H9 (cell line): ENCODE results near the gene SLC25A25. TPM values are rescaled to one million over a fixed set of nuclear protein-coding genes. Genes with fewer than 3 reads are reported as not detected.

Source experiments
- DNase-seq: peaks from one replicate; pipeline ENCODE4 v3.0.0-alpha.2; 2017
- H2AFZ ChIP-seq: one replicate; pipeline ENCODE4 v1.6.1; 2013; ENCODE audit warnings: mild to moderate bottlenecking, low read length, control low read depth, moderate library complexity
- H2AK5ac ChIP-seq: 2 replicates; pipeline ENCODE4 v1.6.1; 2013; ENCODE audit warnings: low read length, control low read depth, mixed read lengths; ENCODE audit not compliant: insufficient read length
- H2BK120ac ChIP-seq: one replicate; pipeline ENCODE4 v1.6.1; 2013; ENCODE audit warnings: low read depth, mild to moderate bottlenecking, low read length, control low read depth, inconsistent platforms; ENCODE audit not compliant: poor library complexity, severe bottlenecking
- H2BK12ac ChIP-seq: 2 replicates; pipeline ENCODE4 v1.6.1; 2013; ENCODE audit warnings: low read length, control low read depth, mixed read lengths, low read depth; ENCODE audit not compliant: insufficient read length
- H2BK15ac ChIP-seq: 2 replicates; pipeline ENCODE4 v1.6.1; 2013; ENCODE audit warnings: low read depth, low read length, control low read depth
- H2BK20ac ChIP-seq: one replicate; pipeline ENCODE4 v1.6.1; 2013; ENCODE audit warnings: low read depth, mild to moderate bottlenecking, low read length, control low read depth, inconsistent platforms; ENCODE audit not compliant: poor library complexity, severe bottlenecking
- H2BK5ac ChIP-seq: 2 replicates; pipeline ENCODE4 v1.6.1; 2013; ENCODE audit warnings: low read length, control low read depth, mixed read lengths; ENCODE audit not compliant: insufficient read length
- H3K14ac ChIP-seq: 2 replicates; pipeline ENCODE4 v1.6.1; 2013; ENCODE audit warnings: low read length, control low read depth; ENCODE audit not compliant: insufficient read depth
- H3K18ac ChIP-seq: 2 replicates; pipeline ENCODE4 v1.6.1; 2013; ENCODE audit warnings: low read depth, mild to moderate bottlenecking, mixed read lengths, low read length, control low read depth; ENCODE audit not compliant: insufficient read length
- H3K23ac ChIP-seq: 2 replicates; pipeline ENCODE4 v1.6.1; 2013; ENCODE audit warnings: low read length, control low read depth, mixed read lengths, low read depth; ENCODE audit not compliant: insufficient read length
- H3K23me2 ChIP-seq: 2 replicates; pipeline ENCODE4 v1.6.1; 2013; ENCODE audit warnings: low read depth, mild to moderate bottlenecking, mixed read lengths, low read length, control low read depth; ENCODE audit not compliant: insufficient read length, poor library complexity, severe bottlenecking
- H3K27ac ChIP-seq: 2 replicates; pipeline ENCODE4 v1.5.1; 2013; ENCODE audit warnings: low read length, control low read depth, mixed read lengths, low read depth; ENCODE audit not compliant: insufficient read length
- H3K27me3 ChIP-seq: 2 replicates; pipeline ENCODE4 v1.6.1; 2013; ENCODE audit warnings: low read length, control low read depth, inconsistent platforms; ENCODE audit not compliant: insufficient read depth
- H3K4ac ChIP-seq: 2 replicates; pipeline ENCODE4 v1.6.1; 2013; ENCODE audit warnings: low read depth, mild to moderate bottlenecking, control low read depth, inconsistent platforms, low read length, moderate library complexity
- H3K4me1 ChIP-seq: 2 replicates; pipeline ENCODE4 v1.6.1; 2013; ENCODE audit warnings: low read length, control low read depth, inconsistent platforms; ENCODE audit not compliant: insufficient read depth
- H3K4me2 ChIP-seq: 2 replicates; pipeline ENCODE4 v1.6.1; 2013; ENCODE audit warnings: low read length, control low read depth, mixed read lengths; ENCODE audit not compliant: insufficient read length, insufficient read depth
- H3K56ac ChIP-seq: 2 replicates; pipeline ENCODE4 v1.6.1; 2013; ENCODE audit warnings: low read depth, mild to moderate bottlenecking, mixed read lengths, low read length, control low read depth; ENCODE audit not compliant: insufficient read length
- H3K79me1 ChIP-seq: 2 replicates; pipeline ENCODE4 v1.6.1; 2013; ENCODE audit warnings: low read depth, mild to moderate bottlenecking, moderate library complexity, low read length, control low read depth, inconsistent platforms; ENCODE audit not compliant: insufficient read depth, poor library complexity, severe bottlenecking
- H3K79me2 ChIP-seq: 2 replicates; pipeline ENCODE4 v1.6.1; 2013; ENCODE audit warnings: low read length, control low read depth, inconsistent platforms; ENCODE audit not compliant: insufficient read depth
- H3K9ac ChIP-seq: 2 replicates; pipeline ENCODE4 v1.6.1; 2013; ENCODE audit warnings: low read length, control low read depth, mixed read lengths; ENCODE audit not compliant: insufficient read length; ENCODE audit errors: extremely low read depth
- H3K9me3 ChIP-seq: one replicate; pipeline ENCODE4 v1.6.1; 2013; ENCODE audit warnings: low read depth, low read length, inconsistent platforms; ENCODE audit not compliant: control insufficient read depth
- H3T11ph ChIP-seq: one replicate; pipeline ENCODE4 v1.6.1; 2013; ENCODE audit warnings: mild to moderate bottlenecking, low read length, control low read depth, inconsistent platforms
- H4K20me1 ChIP-seq: one replicate; pipeline ENCODE4 v1.6.1; 2013; ENCODE audit not compliant: control insufficient read depth, insufficient read length, insufficient read depth
- H4K5ac ChIP-seq: 2 replicates; pipeline ENCODE4 v1.6.1; 2013; ENCODE audit warnings: low read depth, mild to moderate bottlenecking, mixed read lengths, low read length, control low read depth; ENCODE audit not compliant: insufficient read length
- H4K8ac ChIP-seq: replicated peaks from 2 replicates; pipeline ENCODE4 v1.6.1; 2013; ENCODE audit warnings: low read length, control low read depth, mixed read lengths, low read depth; ENCODE audit not compliant: insufficient read length
- H4K91ac ChIP-seq: 2 replicates; pipeline ENCODE4 v1.6.1; 2013; ENCODE audit warnings: low read depth, mild to moderate bottlenecking, moderate library complexity, mixed read lengths, low read length, control low read depth; ENCODE audit not compliant: insufficient read length
- H3K27ac Mint-ChIP-seq, 3 experiments: 2 replicates in 2 of 3; 3 replicates in 1 of 3; pipeline ENCODE4 v1.8.0; 2020 to 2021; ENCODE audit warnings: mixed read lengths in 3 of 3, mild to moderate bottlenecking in 1 of 3, moderate library complexity in 1 of 3
- H3K27me3 Mint-ChIP-seq: 2 replicates; pipeline ENCODE4 v1.8.0; 2021; ENCODE audit warnings: low read depth, mild to moderate bottlenecking, moderate library complexity, mixed read lengths
- H3K36me3 Mint-ChIP-seq, 3 experiments: 2 replicates in 2 of 3; 3 replicates in 1 of 3; pipeline ENCODE4 v1.8.0; 2020 to 2021; ENCODE audit warnings: low read depth in 3 of 3, mixed read lengths in 3 of 3; ENCODE audit not compliant: insufficient read depth in 1 of 3
- H3K4me1 Mint-ChIP-seq, 2 experiments: 2 replicates each; pipeline ENCODE4 v1.8.0; 2020; ENCODE audit warnings: mixed read lengths in 2 of 2
- H3K4me3 Mint-ChIP-seq, 2 experiments: 2 replicates in 1 of 2; 3 replicates in 1 of 2; pipeline ENCODE4 v1.8.0; 2020 to 2021; ENCODE audit warnings: mild to moderate bottlenecking in 2 of 2, mixed read lengths in 2 of 2, moderate library complexity in 1 of 2
- H3K9me3 Mint-ChIP-seq, 2 experiments: 2 replicates in 1 of 2; 3 replicates in 1 of 2; pipeline ENCODE4 v1.8.0; 2020; ENCODE audit warnings: mild to moderate bottlenecking in 2 of 2, mixed read lengths in 2 of 2, moderate library complexity in 1 of 2
- CTCF ChIP-seq: fragments of 200-600 bp; sonication (generic); conservative IDR thresholded peaks from 3 replicates; pipeline ENCODE4 v1.8.0; 2021; ENCODE audit warnings: antibody characterized with exemption, mild to moderate bottlenecking
- WGBS: extraction: QIAGEN DNeasy Blood & Tissue Kit; methylation state at CpG from one replicate; pipeline ENCODE4 v1.1.7; 2013; ENCODE audit warnings: missing lambda C conversion rate, low lambda C conversion rate, mixed read lengths; ENCODE audit not compliant: insufficient read length; ENCODE audit errors: extremely low coverage; 5-methylcytosine and 5-hydroxymethylcytosine counted together
- total RNA-seq: library from RNA; stranded (reverse); gene quantifications from 2 replicates; pipeline ENCODE4 v1.2.1, GENCODE V29; 2021

The SLC25A25 gene
- total RNA-seq, 1 experiment from 2014 or later = 16.9 TPM

GRCh38 chr9:128099932-128100491 lies 32.0 kb downstream of the SLC25A25 start:
- Histone ChIP-seq H3K27me3 (no peaks in the 10 kb centered on the region), H3K9me3 (no peaks in the 10 kb centered on the region), H2BK20ac (no peak overlapping the region), H2BK15ac (no peak overlapping the region), H3K79me1 (peaks cover 3% of the 10 kb centered on the region), H4K20me1 (no peaks in the 10 kb centered on the region), H2BK5ac (no peak overlapping the region), H3K23ac (no peak overlapping the region), H2BK12ac (no peak overlapping the region), H3K23me2 (peaks cover 10% of the 10 kb centered on the region), H4K91ac (no peak overlapping the region), H3K27ac (no peak overlapping the region), H3K4me2 (no peak overlapping the region), H3T11ph (no peak overlapping the region), H2AFZ (no peak overlapping the region), H3K56ac (no peak overlapping the region), H2BK120ac (no peak overlapping the region), H3K4me1 (peaks cover 5% of the 10 kb centered on the region; the same call in 1 of the 2 replicates), H3K18ac (no peak overlapping the region), H2AK5ac (no peak overlapping the region), H3K4ac (no peak overlapping the region), H3K14ac (no peak overlapping the region), H4K8ac (no peak overlapping the region), H3K9ac (no peak overlapping the region), H4K5ac (no peak overlapping the region), H3K79me2 (peaks cover 7% of the 10 kb centered on the region; the same call in 1 of the 2 replicates)
- Mint-ChIP-seq H3K36me3 (peaks cover 19 to 37% (median 37%) of the 10 kb centered on the region in 3 experiments; a peak in 6 of 7 replicates), H3K27ac (peak overlapping the region in 1 of 3 experiments; percentile 96; a peak in 2 of 7 replicates), H3K4me3 (peak overlapping the region; percentile 84 to 89; a peak in 3 of 5 replicates), H3K27me3 (no peaks in the 10 kb centered on the region), H3K9me3 (no peaks in the 10 kb centered on the region), H3K4me1 (peaks cover 51 to 58% of the 10 kb centered on the region in 2 experiments)
- no peak for DNase-seq
- WGBS = no CpG with 5 or more reads among the region's 16 CpGs
- TF ChIP-seq CTCF = no peak
